VCaP (cell line): ENCODE measurements around the gene TPRA1.

Experiments
- H3K27ac ChIP-seq: fragments of 450-650 bp; 2 replicates; pipeline ENCODE4 v1.5.1; 2017
- TF ChIP-seq, protein P1 (sequence below): fragments of 450-650 bp; conservative IDR thresholded peaks from 2 replicates; pipeline ENCODE4 v1.5.1; 2017; ENCODE audit warnings: mild to moderate bottlenecking, moderate library complexity

The TPRA1 gene

DNA sequence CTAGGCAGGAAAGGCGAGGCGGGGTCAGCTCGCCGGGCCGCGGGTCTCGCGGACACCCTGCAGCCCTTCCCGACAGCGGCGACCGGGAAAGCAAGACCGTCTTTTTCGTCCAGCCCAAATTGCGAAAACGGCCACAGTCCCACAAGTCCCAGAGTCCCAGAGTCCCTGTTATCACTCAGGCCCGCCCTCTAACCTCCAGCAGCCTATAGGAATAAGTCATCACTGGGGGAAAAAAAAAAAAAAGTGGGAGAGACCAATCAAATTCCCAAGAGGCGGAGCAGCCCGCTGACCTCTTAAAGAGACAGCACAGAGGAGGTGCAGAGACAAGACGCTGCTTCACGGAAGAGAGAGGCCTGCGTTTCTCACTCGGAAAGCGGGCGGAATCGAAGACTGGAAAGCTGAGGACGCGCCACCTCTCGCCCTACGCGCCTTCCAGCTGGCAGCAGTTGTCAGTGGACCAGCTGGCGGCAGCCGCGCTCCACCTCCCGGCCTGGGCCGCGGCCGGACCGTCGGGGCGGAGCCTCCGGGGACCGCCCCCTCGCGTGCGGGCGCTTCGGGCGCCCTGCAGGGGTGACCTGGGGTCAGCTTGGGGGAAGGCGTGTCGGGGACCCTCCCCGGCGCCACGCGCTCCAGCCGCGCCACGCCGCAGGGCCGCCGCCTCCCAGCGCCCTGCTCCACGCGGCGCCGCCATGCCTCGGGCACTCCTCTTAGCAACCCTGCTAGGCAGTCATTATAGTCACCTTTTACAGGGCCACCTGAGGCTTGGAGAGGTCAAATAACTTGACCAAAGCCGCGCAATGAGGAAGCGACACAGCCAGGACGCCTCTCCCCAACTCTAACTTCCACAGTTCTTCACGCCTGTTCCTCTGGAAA, at the start of gene TPRA1:
Gene TPRA1, minus strand, starts transcription at position 141 of the 873 bp plus-strand sequence. CDS start 10,587 bp downstream, outside the sequence.
- TF ChIP-seq, protein P1, sequence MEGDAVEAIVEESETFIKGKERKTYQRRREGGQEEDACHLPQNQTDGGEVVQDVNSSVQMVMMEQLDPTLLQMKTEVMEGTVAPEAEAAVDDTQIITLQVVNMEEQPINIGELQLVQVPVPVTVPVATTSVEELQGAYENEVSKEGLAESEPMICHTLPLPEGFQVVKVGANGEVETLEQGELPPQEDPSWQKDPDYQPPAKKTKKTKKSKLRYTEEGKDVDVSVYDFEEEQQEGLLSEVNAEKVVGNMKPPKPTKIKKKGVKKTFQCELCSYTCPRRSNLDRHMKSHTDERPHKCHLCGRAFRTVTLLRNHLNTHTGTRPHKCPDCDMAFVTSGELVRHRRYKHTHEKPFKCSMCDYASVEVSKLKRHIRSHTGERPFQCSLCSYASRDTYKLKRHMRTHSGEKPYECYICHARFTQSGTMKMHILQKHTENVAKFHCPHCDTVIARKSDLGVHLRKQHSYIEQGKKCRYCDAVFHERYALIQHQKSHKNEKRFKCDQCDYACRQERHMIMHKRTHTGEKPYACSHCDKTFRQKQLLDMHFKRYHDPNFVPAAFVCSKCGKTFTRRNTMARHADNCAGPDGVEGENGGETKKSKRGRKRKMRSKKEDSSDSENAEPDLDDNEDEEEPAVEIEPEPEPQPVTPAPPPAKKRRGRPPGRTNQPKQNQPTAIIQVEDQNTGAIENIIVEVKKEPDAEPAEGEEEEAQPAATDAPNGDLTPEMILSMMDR, result peak; percentile 63
- peak within 1 kb of the TSS; percentile 92 for H3K27ac ChIP-seq

DNA sequence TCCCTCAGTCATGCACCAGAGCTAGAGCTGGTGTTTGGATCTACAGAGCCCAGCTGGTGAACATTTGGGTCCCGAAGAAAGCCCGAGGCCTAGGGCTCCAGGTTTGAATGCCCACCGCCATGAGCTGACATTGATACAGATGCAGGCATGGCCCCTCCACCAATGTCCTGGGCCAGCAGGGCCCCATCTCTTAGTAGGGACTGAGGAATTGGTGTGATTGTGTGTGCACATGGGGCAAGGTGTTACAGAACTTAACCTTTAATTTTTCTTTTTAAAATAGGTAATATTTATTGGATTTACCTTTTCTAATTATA, 49.5 kb upstream of the TPRA1 start:
- H3K27ac ChIP-seq, result no peak overlapping the region
- TF ChIP-seq, protein P1, result no peak

GRCh38 chr3:127639173-127640041, 48.9 kb upstream of the TPRA1 start:
- TF ChIP-seq, protein P1, result no peak
- no peak overlapping the region for H3K27ac ChIP-seq

- TF ChIP-seq, protein P1, result no peak
- H3K27ac ChIP-seq, result no peak overlapping the region
Observed at GRCh38 chr3:127637971-127638370, 47.4 kb upstream of the TPRA1 start.

DNA sequence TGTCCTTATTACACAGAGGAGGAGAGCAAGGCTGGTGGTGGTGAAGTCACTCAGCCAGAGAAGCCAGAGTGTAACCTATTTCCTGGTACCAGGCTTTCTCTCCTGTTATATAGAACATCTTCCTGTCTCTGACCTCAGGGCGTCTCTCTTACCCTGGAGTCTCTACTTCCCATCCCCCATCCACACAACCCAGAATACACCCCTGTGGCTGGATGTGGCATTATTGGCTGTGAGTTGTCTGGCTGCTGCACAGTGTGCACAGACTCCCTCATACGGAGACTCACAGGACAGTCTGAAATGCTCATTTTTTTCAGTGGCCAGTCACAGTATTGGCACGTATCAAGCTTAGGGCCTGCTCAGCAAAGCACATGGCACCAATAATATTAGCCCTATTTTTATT, 47.0 kb upstream of the TPRA1 start:
- TF ChIP-seq, protein P1, result no peak
- H3K27ac ChIP-seq, result no peak overlapping the region

DNA sequence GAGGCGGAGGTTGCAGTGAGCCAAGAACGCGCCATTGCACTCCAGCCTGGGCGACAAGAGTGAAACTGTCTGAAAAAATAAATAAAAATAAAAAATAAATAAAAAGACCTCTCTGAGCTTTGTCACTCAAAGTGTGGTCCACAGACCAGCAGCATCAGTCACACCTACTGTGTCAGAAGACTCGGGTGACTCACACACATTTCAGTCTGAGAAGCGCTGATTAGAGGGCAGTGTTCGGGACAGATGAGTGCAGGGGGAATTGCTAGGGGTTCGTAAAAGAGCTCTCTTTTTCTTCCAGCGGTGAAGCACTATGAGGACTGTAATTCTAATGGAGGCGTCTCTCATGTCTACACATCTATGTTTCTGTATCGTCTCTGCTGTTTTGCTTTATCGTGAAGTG, 44.1 kb upstream of the TPRA1 start:
- TF ChIP-seq, protein P1, result no peak
- H3K27ac ChIP-seq, result no peak overlapping the region

- no peak overlapping the region for H3K27ac ChIP-seq
- TF ChIP-seq, protein P1, result no peak
Observed at GRCh38 chr3:127632035-127632820, 41.7 kb upstream of the TPRA1 start.
